Left ventricle myocardium inferior (tissue), 1 donor: ENCODE data around the gene BCAS3. TPM values are rescaled to one million over a fixed set of nuclear protein-coding genes. Genes with fewer than 3 reads are reported as not detected.

ENCODE experiments used
- DNase-seq: peaks from one replicate; pipeline ENCODE4 v3.0.0-alpha.2; 2020
- H3K27ac ChIP-seq: fragments of 200-600 bp; replicated peaks from 2 replicates; pipeline ENCODE4 v1.8.0; 2021
- H3K27me3 ChIP-seq: fragments of 200-600 bp; 2 replicates; pipeline ENCODE4 v1.8.0; 2021; ENCODE audit warnings: low read depth
- H3K36me3 ChIP-seq: fragments of 200-600 bp; 2 replicates; pipeline ENCODE4 v1.8.0; 2021
- H3K4me1 ChIP-seq: fragments of 200-600 bp; 2 replicates; pipeline ENCODE4 v1.8.0; 2021
- H3K4me3 ChIP-seq: fragments of 200-600 bp; 2 replicates; pipeline ENCODE4 v1.8.0; 2021; ENCODE audit warnings: mild to moderate bottlenecking, moderate library complexity
- H3K9me3 ChIP-seq: fragments of 200-600 bp; replicated peaks from 2 replicates; pipeline ENCODE4 v1.8.0; 2021
- CTCF ChIP-seq: fragments of 200-600 bp; IDR thresholded peaks from 2 replicates; pipeline ENCODE4 v1.8.0; 2021; ENCODE audit warnings: antibody characterized with exemption, mild to moderate bottlenecking, borderline replicate concordance
- intact Hi-C: fragments of 100-400 bp; cut with micrococcal nuclease; formaldehyde crosslinking; loops from one replicate; pipeline ENCODE4 v1.11.0; 2022
- total RNA-seq: library from RNA; stranded (reverse); fragmentation: NEBNext Ultra II Directional; extraction: Animal tissue kit (Norgen Biotek cat#: 25700); gene quantifications from one replicate; pipeline ENCODE4 v1.2.1, GENCODE V29; 2021
- donor health status: DM: no; HTN: yes; CAD: no; lungs with severe emphysema.

The BCAS3 gene
- total RNA-seq, 1 donor from 2014 or later, result 16.5 TPM

GRCh38 chr17:60637683-60638082 is 40.0 kb upstream of the BCAS3 start:
- H3K36me3 ChIP-seq, result peaks cover 37% of the 10 kb centered on the region
- H3K4me1 ChIP-seq, result peaks cover 13% of the 10 kb centered on the region
- H3K4me3 ChIP-seq, result no peak overlapping the region
- H3K27ac ChIP-seq, result no peak overlapping the region
- no peaks in the 10 kb centered on the region for H3K9me3 ChIP-seq
- no peak for DNase-seq
- TF ChIP-seq CTCF, result no peak
- intact Hi-C loops, result loop anchor here (10.0 kb wide), 1 partner anchor 63 kb away; no protein-coding TSS in a partner anchor
- H3K27me3 ChIP-seq, result no peaks in the 10 kb centered on the region

- H3K27ac ChIP-seq, result no peak overlapping the region
- no peaks in the 10 kb centered on the region for H3K9me3 ChIP-seq
- peaks cover 32% of the 10 kb centered on the region for H3K36me3 ChIP-seq
- TF ChIP-seq CTCF, result peak; percentile 3
- no peak for DNase-seq
- H3K27me3 ChIP-seq, result no peaks in the 10 kb centered on the region
- intact Hi-C loops, result loop anchor here (10.0 kb wide), 1 partner anchor 64 kb away; no protein-coding TSS in a partner anchor
- peaks cover 26% of the 10 kb centered on the region for H3K4me1 ChIP-seq
- H3K4me3 ChIP-seq, result no peak overlapping the region
Observed at GRCh38 chr17:60639019-60639330, 38.7 kb upstream of the BCAS3 start.

- Histone ChIP-seq H3K27me3 (no peaks in the 10 kb centered on the region), H3K9me3 (no peaks in the 10 kb centered on the region), H3K4me3 (no peak overlapping the region), H3K27ac (no peak overlapping the region), H3K36me3 (peaks cover 17% of the 10 kb centered on the region), H3K4me1 (peaks cover 28% of the 10 kb centered on the region)
- no peak for DNase-seq
- peak; percentile 33 for TF ChIP-seq CTCF
- intact Hi-C loops, result no loop called here
Observed at GRCh38 chr17:60640503-60640902, 37.1 kb upstream of the BCAS3 start.

GRCh38 chr17:60641126-60641525 is 36.5 kb upstream of the BCAS3 start:
- Histone ChIP-seq H3K9me3 (no peaks in the 10 kb centered on the region), H3K27me3 (no peaks in the 10 kb centered on the region), H3K4me1 (peaks cover 35% of the 10 kb centered on the region), H3K27ac (no peak overlapping the region), H3K4me3 (no peak overlapping the region), H3K36me3 (peaks cover 11% of the 10 kb centered on the region)
- no peak for DNase-seq
- no peak for TF ChIP-seq CTCF
- intact Hi-C loops, result no loop called here

- Histone ChIP-seq H3K27me3 (no peaks in the 10 kb centered on the region), H3K27ac (no peak overlapping the region), H3K36me3 (peaks cover 4% of the 10 kb centered on the region), H3K4me3 (no peak overlapping the region), H3K9me3 (no peaks in the 10 kb centered on the region), H3K4me1 (peaks cover 42% of the 10 kb centered on the region)
- DNase-seq, result no peak
- TF ChIP-seq CTCF, result peak; percentile 57
- intact Hi-C loops, result no loop called here
Observed at GRCh38 chr17:60641810-60642220, 35.8 kb upstream of the BCAS3 start.
